ENCODE data around the gene TBC1D22B.

GRCh38 chr6:37287519-37288157 lies 30.1 kb downstream of the TBC1D22B start:
- no peak for TF ChIP-seq EZH2 (IDR thresholded peaks at IDR 0.05; ENCODE audit: low read length, unreplicated experiment)
- no peak for TF ChIP-seq CTCF (conservative IDR thresholded peaks at IDR 0.05; ENCODE audit: low read depth, low read length)
- no peak for TF ChIP-seq EZH2phosphoT487 (IDR thresholded peaks at IDR 0.05; ENCODE audit: borderline replicate concordance, low read length)

Data from PC-3 (cell line).